ENCODE results near the gene TTC5.
"Not testable (repeated sequence)": the region's sequence is repeated elsewhere in the genome, so short reads cannot be mapped to it uniquely, and the experiment has no call there.

TTC5 gene, protein sequence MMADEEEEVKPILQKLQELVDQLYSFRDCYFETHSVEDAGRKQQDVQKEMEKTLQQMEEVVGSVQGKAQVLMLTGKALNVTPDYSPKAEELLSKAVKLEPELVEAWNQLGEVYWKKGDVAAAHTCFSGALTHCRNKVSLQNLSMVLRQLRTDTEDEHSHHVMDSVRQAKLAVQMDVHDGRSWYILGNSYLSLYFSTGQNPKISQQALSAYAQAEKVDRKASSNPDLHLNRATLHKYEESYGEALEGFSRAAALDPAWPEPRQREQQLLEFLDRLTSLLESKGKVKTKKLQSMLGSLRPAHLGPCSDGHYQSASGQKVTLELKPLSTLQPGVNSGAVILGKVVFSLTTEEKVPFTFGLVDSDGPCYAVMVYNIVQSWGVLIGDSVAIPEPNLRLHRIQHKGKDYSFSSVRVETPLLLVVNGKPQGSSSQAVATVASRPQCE

DNA sequence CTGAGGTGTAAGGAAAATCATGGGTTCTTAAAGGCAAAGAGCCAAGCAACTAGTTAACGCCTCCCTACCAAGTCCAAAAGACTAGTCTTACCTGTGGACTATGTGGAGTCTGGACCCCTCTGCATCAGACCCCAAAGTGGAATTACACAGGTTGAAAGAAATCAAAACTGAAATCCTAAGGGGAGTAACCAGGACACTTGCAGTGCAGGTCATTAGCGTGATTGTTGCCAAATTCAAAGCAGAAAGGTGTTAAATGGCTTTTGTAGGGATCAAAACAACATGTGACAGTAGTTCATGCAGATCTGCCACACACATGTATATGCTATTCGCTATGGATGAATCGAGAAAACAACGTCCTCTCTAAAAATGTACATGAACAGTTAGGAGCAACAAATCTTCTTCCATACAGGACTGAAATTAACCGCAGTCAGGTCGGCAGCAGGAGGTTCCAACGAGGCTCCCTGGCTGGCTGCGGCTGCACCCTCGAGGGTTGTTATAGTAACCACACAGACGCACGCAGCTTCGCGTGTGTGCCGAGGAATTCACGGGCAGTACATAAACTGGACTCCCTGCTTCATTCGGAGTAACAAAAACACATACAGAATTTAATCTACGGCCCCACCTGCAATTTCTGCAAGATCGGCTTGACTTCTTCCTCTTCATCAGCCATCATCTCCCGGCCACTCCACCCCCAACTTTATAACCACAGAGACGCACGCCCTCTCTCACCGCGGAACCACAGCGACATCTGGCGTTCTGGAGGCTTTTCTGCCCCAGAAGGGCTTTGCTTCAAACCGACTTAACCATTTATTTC is at the start of gene TTC5:
TSS of gene TTC5 (minus strand) at position 687 of the 814 bp plus-strand sequence. CDS start at position 673, 14 bp downstream.
- peak; percentile 71 for DNase-seq (ENCODE audit: low spot score)

DNA sequence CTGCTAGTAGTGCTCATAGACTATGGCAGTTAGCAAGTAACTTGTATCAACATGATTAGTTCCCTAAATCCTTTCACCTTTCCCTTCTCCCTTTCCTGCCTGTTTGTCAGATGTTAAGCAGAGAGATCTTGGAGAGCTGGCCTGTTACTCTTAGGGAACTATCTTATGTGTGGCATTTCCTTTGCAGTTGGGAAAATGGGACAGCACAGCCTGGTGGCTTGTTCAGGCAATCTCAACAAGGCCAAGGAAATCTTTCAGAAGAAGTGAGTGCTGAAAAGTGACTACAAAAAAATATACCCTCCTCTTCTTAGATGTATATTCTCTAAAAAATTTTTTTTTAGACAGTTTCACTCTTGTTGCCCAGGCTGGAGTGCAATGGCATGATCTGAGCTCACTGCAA is 45.1 kb upstream of the TTC5 start:
- DNase-seq (ENCODE audit: low spot score): no peak

DNA sequence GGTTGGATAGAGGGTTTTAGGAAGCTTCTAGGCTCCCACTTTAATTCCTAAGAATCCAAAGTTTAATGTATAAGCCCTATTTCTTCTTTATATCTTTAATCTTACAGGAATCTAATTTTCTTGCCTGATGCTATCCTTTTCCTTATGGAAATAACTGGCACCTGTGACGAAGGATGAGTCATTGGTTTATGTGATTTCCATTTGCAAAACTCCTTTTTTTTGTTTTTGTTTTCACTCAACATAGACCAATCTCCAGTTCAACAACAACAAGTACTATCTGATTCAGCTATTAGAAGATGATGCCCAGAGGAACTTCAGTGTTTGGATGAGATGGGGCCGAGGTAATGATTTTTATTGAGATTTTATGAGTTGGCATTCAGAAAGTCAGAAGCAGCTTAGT is 44.5 kb upstream of the TTC5 start:
- no peak for DNase-seq (ENCODE audit: low spot score)

DNA sequence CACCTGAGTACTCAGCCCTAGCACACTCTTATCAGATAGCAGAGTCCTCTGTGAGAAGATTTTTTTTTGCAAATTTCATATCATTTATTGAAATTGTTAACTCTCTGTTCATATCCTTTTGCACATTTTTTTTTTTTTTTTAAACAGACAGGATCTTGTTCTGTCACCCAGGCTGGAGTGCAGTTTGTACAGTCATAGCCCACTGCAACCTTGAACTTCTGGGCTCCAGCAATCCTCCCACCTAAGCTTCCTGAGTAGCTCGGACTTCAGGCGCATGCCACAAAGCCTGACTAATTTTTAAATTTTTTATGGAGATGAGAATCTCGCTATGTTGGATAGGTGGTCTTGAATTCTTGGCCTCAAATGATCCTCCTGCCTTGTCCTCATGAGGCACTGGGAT is 42.0 kb upstream of the TTC5 start:
- no peak for DNase-seq (ENCODE audit: low spot score)

DNA sequence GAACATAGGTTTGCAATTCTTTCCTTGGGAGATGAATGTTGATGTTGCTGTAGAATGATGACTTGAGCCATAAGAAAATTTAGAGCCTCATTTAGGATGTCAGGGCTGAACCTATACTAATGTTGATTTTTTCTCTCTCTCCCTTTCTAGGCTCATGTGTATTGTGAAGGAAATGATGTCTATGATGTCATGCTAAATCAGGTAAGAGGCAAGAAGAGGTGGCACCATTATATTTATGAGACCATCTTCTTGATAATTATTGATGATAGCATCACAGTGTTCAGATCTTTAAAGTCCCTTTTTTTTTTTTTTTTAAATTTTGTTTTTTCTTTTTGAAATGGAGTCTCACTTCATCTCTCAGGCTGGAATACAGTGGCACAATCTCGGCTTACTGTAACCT is 41.0 kb upstream of the TTC5 start:
- no peak for DNase-seq (ENCODE audit: low spot score)

DNA sequence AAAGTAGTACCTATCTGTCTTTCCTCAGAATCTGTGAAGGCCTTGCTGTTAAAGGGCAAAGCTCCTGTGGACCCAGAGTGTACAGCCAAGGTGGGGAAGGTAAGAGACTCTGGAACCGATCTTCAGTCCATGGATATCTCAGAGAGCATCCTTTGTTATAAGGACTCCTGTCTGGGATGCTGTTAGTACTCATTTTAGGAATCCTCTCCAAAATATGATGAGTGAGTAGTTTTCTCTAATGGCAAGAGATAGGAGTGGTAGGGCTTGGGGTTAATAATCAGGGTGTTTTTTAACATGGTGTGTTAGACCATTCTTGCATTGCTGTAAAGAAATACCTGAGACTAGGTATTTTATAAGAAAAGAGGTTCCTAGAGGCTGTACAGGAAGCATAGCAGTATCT is 39.6 kb upstream of the TTC5 start:
- no peak for DNase-seq (ENCODE audit: low spot score)

DNA sequence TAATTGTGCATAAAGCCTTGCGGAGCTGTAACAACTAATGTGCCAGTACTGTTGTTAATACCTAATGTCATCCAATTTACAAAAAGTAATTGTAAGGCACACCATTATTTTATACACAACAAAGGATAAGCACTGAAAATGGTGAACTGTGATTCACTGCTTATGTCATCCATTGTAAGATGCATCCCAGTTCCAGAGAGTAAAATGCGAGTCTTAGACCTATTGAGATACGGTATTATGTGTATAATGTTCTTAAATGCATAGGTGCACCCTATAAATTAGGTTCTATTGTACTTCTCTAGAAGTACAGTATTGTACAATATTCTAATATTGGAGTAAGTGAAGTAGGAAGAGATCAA is 38.1 kb upstream of the TTC5 start:
- DNase-seq (ENCODE audit: low spot score): no peak

DNA sequence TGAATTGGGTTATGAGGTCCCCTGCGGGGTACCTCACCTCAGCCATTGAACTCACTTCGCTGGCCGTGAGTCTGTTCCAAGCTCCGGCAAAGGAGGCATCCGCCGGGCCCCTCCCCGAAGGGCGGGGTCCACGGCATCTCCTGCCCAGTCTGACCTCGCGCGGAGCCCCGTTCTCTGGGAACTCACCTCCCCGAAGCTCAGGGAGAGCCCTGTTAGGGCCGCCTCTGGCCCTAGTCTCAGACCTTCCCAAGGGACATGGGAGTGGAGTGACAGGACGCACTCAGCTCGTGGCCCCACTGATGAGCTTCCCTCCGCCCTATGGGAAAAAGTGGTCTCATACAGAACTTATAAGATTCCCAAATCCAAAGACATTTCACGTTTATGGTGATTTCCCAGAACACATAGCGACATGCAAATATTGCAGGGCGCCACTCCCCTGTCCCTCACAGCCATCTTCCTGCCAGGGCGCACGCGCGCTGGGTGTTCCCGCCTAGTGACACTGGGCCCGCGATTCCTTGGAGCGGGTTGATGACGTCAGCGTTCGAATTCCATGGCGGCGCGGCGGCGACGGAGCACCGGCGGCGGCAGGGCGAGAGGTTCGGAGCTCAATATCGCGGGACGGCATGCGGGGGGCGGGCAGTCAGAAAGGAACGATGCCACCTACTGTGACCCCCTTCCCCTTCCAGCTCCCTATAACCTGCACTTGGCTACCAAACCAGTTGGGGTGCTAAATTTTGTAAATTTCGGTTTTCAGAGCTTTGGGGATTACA is 37.5 kb upstream of the TTC5 start, which contains the start of gene PARP2:
TSS of gene PARP2 (plus strand) at position 544 of the 770 bp plus-strand sequence. CDS start at position 551, 7 bp downstream.
- DNase-seq (ENCODE audit: low spot score): peak; percentile 99

DNA sequence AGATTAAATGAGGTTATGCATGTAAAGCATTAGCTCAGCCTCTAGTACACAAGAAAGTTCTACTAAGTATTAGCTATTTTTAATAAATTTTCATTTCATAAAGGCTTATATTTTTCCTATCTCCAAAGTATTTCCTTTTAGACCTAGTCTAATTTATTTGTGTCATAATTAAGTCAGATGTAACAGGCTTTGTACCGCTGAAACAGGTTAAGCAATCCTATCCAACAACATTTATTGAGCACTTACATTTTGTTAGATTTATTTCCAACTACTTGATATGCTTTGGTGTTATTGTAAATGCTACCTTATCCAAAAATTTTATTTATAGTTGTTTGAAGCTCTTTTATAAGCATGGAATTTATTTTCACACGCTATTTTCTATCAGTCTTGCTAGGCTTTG is 35.9 kb upstream of the TTC5 start:
- DNase-seq (ENCODE audit: low spot score): no peak

DNA sequence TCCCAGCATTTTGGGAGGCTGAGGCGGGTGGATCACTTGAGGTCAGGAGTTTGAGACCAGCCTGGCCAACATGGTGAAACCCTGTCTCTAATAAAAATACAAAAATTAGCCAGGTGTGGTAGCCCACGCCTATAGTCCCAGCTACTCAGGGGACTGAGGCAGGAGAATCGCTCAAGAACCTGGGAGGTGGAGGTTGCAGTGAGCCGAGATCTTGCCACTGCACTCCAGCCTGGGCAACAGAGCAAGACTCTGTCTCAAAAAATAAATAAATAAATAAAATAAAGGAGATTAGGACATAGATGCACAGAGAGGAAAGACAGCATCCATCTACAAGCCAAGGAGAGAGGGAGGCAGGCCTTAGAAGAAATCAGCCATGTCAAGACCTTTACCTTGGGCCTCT is 35.3 kb upstream of the TTC5 start:
- DNase-seq (ENCODE audit: low spot score): not testable (repeated sequence)

DNA sequence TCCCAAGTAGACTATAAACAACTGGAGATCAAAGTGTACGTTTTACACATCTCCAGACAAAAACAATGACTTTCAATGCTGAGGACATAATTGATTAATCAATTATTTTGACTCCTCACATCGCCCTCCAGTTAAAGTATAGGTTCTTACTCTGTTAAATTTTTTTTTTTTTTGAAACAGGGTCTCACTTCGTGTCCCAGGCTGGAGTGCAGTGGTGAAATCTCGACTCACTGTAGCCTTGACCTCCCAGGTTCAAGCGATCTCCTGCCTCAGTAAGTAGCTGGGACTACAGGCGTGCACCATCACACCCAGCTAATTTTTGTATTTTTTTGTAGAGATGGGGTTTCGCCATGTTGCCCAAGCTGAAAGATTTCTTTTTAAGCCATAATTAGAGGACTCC is 28.3 kb upstream of the TTC5 start:
- DNase-seq (ENCODE audit: low spot score): no peak

DNA sequence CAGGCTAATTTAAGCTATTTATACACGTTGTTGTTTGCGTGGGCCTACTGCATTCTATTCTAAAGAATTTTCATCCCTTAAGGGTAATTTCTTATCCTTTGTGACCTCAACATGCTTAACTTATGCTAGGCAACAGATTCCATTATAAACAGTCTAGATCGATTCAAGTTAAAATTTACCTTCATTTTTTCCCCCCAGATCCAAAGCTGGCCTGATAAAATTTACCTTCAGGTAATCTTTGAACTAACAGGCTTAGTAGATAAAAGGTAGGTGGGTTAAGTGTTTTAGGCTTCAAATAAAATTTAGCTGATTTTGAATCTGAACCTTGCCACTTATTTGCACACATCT is 27.7 kb upstream of the TTC5 start:
- no peak for DNase-seq (ENCODE audit: low spot score)

DNA sequence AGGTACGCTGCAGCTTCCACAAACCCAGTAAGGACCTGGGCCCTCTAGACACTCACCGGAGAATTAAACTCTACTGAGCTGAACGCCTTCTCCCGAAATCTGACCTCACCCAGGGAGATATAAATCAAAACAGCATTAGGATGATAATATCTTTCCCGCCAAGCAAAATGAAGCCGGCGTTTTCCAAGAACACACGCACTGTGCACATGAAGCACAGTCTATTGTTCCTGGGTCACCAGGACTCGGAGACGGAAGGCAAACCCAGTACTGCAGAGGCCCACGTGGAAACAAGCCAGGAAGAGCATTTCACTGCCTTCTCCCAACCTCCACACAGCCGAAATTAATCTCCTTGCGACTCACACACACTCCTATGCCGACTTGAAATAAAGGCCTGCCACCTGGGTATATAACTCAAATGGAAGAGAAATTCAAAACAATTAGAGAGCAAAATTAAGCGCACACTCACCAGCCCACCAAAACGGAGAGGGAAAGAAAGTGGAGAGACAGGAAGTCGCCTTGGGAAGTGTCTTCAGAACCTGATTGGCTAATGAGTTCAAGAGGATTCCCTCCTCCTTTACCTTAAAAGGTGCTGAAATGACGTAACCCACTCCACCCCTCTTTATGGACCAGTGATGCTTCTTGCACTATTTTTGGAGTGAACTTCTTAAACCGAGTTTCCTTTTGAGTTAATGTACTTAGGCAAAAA is 27.2 kb upstream of the TTC5 start, which contains the start of gene CCNB1IP1:
TSS of gene CCNB1IP1 (minus strand) at position 492 of the 706 bp plus-strand sequence. CDS start 16,756 bp downstream, outside the sequence.
- DNase-seq (ENCODE audit: low spot score): peak; percentile 91

DNA sequence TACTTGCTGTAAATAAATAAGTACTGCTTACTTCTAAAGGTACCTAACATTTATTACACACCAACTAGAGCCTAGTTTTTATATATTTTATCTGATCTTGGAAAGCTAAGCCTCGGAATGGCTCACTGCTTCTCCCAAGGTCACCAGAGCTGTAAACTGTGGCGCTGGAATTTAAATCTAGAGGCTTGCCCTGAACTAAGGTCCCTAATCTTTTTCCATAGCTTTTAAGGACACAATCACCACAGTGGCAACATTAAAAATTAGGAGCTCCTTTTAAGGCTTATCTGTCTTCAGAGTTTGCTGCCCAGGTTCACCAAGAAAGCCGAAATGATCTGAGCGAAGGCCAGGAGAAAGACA is 26.7 kb upstream of the TTC5 start:
- DNase-seq (ENCODE audit: low spot score): peak; percentile 26

DNA sequence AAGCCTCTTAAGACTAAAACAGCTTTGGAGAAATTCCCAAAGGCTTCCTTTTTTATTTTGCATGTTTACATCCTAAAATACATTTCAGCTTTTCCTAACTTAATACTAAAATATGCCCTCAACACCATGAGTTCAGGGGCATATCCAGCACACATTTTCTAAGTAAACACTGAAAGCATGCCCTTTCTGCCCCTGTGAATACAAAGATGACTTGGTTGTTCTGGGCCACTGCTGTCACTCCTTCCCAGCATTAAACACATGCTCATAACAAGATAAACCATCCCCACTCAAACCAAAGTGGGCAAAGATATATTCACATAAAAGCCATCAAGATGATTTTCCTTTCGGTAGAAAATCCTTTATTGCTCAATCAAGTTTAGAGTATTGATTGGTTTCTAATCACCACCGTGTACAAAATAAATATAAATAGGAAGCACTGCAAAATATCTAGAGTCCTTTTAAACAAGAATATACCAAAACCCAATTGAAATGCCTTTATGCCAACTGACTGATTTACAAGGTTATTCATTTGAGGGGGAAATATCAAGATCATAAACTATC is 25.4 kb upstream of the TTC5 start:
- DNase-seq (ENCODE audit: low spot score): no peak

DNA sequence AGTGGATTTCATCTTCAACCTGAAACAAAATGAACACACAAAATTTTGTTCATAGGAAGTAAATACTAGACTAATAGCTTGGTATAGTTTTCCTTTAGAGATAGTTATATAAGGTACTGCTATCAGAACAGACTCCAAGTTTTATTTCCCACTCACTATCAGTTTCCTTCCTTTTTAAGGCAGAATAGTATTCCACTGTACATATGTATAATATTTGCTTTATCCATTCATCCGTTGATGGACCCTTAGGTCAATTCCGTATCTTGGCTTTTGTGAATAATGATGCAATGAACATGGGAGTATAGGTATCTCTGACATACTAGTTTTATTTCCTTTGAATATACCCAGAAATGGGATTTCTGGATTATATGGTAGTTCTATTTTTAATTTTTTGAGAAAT is 23.6 kb upstream of the TTC5 start:
- DNase-seq (ENCODE audit: low spot score): no peak

DNA sequence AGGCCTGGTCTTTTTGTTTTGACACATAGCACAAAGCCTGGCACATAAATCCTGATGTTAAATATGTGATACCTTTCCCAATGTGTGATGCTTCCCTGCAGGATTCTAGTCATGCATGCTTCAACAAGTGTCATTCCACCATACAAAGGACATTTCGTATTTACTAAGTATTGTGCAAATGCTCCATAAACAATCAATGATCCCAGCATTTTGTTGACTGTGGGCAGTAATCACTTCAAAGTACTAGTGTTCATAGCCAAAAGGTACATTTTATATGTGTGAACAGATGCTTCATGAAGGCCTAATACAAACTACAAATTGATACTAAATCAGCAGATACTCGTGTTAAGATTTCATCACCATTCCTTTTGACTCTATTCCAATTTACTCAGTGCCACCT is 23.0 kb upstream of the TTC5 start:
- DNase-seq (ENCODE audit: low spot score): no peak

DNA sequence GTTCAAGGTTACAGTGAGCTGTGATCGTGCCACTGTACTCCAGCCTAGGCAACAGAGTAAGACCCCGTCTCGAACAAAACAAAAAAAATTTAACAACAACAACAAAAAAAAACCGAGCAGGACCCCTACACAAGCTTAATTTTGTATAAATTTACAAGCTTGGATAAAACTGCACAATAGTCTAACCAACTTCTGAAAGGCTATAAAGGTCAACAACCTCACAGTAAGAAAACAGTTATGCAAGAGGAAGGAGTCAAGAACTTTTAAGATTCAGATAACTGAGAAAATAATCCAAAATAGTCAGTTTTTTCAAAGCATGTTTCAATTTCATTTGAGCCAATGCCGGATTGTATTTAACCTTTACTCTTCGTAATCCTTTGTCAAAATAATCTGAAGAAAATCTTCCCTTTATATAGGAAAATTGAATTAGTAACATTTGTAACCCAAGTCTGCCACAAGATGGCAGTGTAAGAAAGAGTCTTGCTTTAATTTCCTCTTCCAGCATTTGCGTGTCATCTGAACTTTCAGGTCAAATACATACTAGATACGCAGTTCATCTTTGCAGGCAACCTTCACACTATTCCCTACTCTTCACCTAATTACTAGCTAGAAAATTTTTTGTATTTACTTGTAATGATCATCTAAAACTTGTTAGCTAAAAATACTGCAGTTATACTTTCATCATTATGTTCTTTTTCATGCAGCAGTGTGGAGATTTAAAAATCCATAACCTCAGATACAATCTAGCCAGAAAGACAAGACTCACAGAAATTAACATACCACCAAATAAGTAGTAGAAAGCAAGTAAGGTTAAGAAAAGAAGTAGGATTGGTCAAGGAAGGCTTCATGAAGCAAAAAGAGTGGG is 21.5 kb upstream of the TTC5 start:
- peak; percentile 68 for DNase-seq (ENCODE audit: low spot score)

DNA sequence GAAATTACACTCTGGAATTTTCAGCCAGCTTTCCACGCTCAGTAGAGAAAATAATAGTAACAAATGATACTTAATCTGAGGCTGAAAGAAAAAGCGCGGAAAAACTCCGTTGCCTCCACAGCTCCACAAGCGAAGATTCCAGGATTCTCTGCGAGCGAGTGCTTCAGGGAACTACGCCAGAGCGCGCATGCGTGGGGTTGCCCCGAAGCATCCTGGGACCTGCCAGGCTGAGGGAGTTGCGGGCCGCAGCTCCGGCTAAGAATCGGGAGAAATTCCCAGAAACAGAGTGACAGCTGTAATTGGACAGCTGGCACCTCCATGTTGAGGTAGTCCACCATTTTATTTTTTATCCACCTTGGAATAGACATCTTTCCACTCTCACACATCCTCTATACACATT is 12.0 kb upstream of the TTC5 start:
- no peak for DNase-seq (ENCODE audit: low spot score)

DNA sequence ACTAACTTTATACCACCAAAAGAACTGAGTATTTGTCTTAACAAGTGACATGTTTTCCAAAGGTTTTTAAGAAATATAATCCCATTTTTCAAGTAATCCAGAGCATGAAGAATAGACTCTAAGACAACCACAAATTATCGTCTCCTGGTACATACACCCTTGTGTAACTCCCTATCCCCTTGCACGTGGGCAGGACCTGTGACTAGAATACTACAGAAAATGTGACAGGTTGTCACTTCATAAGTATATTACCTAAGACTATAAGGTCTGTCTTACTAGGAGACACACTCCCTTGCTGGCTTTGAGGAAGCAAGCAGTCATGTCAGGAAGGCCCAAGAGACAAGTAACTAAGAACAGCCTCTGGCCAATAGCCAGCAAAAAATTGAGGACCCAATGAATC is 8.3 kb upstream of the TTC5 start:
- no peak for DNase-seq (ENCODE audit: low spot score)

DNA sequence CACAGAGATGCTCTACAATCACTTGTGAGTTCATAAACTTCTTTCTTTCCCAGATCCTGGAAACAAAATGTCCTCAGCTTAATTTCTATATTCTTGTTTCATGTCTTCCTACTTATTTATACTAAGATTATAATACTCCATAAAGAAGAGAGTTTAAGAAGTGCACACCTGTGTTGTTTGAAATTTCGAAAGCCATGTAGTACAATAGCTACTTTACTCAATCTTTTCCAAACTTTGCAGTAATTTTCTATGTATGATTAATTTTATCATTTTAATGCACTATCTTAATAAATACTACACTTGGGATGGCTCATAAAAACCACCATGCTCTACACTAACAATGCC is 300 bp upstream of the TTC5 start:
- no peak for DNase-seq (ENCODE audit: low spot score)
